ENCODE measurements around the gene RRP9.

The RRP9 gene

GRCh38 chr3:51896607-51897305 is 44.9 kb downstream of the RRP9 start:
- no peak for DNase-seq

GRCh38 chr3:51894939-51895338 is 46.8 kb downstream of the RRP9 start:
- no peak for DNase-seq

- DNase-seq, result no peak
These were observed 47.3 kb downstream of the RRP9 start for GRCh38 chr3:51894391-51894790.

GRCh38 chr3:51891242-51892039 is 50.3 kb downstream of the RRP9 start:
- DNase-seq, result no peak

GRCh38 chr3:51888463-51889105 is 53.1 kb downstream of the RRP9 start:
- no peak for DNase-seq

- no peak for DNase-seq
These were observed 54.1 kb downstream of the RRP9 start for GRCh38 chr3:51887620-51888019.

GRCh38 chr3:51886447-51886846 is 55.3 kb downstream of the RRP9 start:
- DNase-seq, result no peak
